ENCODE measurements around the gene PRDM16. TPM values are rescaled to one million over a fixed set of nuclear protein-coding genes. Genes with fewer than 3 reads are reported as not detected.

The PRDM16 gene
- total RNA-seq, 2 experiments from 2014 or later, result 1.1 to 2.3 TPM

DNA sequence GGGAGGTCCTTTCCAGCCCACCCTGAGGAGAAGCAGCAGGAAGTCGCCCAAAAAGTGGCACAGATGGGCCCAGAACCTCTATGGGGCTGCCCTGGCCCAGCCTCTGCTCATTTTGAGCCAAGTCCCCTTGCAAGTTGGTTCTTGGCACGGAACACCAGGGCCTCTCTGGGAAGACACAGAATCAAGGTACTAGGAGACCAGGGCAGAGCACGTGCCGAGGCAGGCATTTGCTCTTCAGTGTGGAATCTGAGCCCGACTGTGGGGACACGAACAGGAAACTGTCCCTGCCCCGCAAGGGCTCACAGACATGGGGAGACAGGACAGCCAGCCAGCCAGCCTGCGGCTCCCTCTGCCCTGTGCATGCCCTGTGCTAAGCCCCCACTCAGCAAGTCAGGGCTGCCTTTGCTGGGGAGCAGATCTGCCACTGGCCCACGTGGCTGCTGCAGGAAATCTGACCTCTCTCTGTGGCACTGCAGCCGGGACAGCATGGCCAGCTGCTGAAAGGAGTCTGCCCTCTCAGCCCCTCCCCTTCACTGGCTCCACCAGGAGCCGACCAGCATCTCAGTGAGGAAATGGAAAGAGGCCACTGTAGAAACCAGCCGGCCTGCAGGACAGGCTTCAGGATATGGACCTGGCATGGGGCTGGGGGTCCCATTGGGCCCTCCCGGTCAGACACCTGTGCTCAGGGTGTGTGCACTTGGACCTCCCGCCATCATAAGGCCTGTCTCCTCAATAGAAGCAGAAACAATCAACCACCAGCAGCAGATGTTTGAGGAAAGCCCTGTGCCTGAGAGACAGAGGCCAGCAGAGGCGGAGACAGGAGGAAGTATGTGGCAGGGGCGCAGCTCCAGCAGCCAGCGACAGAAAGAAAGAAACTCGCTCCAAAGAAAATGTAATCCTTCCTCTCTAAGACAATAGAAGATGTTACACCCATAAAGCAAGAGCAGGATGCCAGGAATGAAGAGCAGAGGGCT is 389.2 kb downstream of the PRDM16 start:
- Mint-ChIP-seq H3K36me3 (ENCODE audit: low read depth) (no peaks in the 10 kb centered on the region), H3K4me1 (peaks cover 8% of the 10 kb centered on the region), H3K4me3 (no peak overlapping the region), H3K27ac (no peak overlapping the region), H3K27me3 (peaks cover 10% of the 10 kb centered on the region), H3K9me3 (no peaks in the 10 kb centered on the region)
- ChIA-PET POLR2A (no interaction called here), CTCF (no interaction called here)
- DNase-seq, result no peak

DNA sequence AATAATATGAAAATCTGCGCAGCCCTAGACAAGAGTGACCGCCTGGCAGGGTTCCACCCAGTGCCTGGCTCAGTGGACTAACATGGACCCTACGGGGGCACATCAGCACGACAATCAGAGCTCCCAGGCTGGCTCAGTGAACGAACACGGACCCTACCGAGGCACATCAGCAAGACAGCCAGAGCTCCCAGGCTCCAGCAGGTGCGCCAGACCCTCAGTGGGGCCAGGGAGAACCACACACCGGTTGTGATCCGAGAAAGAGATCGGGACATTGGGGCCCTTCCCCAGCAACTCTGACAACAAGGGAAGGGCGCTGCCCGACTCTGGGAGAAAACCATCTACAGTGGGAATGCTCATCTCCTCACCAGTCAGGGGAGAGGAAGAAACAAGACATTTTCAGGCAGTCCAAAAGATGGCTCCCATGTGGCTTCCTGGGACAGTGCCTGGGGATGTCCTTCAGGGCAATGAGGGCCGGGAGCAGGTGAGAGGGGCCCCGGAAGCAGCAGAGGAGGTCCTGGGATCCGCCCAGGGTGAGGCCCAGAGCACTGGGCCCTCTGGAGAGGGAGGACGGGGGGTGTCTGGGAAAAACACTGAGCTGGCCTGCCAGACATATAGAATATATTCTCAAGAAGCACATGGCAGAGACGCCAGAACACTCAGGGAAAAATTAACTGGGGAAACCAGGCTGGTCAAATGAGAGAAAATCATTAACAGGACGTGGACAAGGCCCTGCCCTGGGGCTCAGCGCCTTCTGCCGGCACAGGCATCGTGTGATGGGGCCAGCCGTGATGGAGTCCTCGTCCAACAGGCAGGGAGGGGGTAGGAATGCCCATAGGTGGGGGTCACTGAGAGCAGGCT is 390.3 kb downstream of the PRDM16 start:
- CTCF ChIA-PET, result no interaction called here
- no peaks in the 10 kb centered on the region for H3K9me3 Mint-ChIP-seq

DNA sequence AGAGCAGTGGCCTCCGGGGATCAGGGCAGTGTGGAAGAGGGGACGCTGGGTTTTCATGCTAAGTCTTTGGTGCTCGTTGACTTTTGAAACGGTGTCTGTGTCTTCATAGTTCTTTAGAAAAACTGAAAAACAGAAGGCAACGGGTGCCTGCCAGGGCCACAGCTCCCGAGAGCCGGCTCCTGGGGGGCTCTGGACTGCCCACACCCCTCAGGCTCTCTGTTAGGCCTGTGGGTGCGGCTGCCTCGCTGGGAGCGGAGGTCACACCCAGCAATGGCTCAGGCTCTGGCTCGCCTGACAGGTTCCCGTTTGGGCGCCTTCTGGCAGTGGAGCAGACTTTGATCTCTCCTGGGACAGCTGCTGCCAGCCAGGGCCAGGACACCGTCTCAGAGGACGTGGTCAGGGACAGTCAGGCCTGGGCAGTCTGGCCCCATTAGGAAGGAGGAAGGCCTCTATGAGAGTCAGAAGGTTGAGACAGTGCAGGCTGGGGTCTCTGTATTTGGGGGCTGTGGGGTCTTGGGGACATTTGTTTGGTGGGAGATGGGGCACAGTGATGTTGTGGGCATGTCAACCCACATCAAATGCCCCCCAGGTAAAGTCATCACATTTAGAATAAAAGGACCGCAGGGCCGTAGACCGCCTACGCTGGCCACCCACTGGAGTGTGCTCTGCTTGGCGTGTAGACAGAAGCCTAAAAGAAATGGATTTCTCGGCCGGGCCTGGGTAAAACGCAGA is 391.1 kb downstream of the PRDM16 start:
- ChIA-PET CTCF (no interaction called here), POLR2A (no interaction called here)
- peaks cover 4% of the 10 kb centered on the region for H3K4me1 Mint-ChIP-seq
- no peak overlapping the region for H3K4me3 Mint-ChIP-seq
- H3K27ac Mint-ChIP-seq, result no peak overlapping the region
- H3K9me3 Mint-ChIP-seq, result no peaks in the 10 kb centered on the region
- DNase-seq, result no peak
- peaks cover 7% of the 10 kb centered on the region for H3K27me3 Mint-ChIP-seq
- H3K36me3 Mint-ChIP-seq (ENCODE audit: low read depth), result no peaks in the 10 kb centered on the region

More for the DNA sequence above, 390.3 kb downstream of the PRDM16 start:
- Mint-ChIP-seq H3K36me3 (ENCODE audit: low read depth) (no peaks in the 10 kb centered on the region), H3K27me3 (peaks cover 9% of the 10 kb centered on the region), H3K4me1 (peaks cover 7% of the 10 kb centered on the region), H3K4me3 (no peak overlapping the region), H3K27ac (no peak overlapping the region)
- DNase-seq, result no peak
- POLR2A ChIA-PET, result no interaction called here

DNA sequence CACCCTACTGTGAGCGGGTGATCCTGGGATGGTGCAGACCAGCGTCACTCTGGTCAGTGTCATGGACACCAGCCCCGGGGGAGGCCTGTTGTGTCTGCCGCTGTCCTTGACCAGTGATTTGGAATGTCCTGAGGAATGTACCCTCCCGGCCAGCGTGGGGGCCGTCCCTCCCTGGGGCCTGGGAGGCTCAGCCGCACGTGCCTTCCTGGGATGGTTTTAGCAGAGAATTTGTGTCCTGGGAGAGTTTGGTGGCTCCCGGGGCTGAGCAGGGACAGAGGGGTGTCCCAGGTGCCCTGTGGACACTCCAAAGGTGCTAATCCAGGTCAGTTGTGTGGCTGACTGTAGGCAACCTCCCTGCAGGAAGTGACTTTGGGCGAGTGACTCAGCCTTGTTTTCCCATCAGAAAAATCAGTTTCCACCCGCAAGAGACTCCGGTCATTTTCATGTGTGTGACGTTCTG is 391.7 kb downstream of the PRDM16 start:
- Mint-ChIP-seq H3K4me1 (no peaks in the 10 kb centered on the region), H3K36me3 (ENCODE audit: low read depth) (no peaks in the 10 kb centered on the region), H3K9me3 (no peaks in the 10 kb centered on the region), H3K27me3 (peaks cover under 1% of the 10 kb centered on the region), H3K4me3 (no peak overlapping the region), H3K27ac (no peak overlapping the region)
- POLR2A ChIA-PET, result no interaction called here
- CTCF ChIA-PET, result no interaction called here
- DNase-seq, result no peak

DNA sequence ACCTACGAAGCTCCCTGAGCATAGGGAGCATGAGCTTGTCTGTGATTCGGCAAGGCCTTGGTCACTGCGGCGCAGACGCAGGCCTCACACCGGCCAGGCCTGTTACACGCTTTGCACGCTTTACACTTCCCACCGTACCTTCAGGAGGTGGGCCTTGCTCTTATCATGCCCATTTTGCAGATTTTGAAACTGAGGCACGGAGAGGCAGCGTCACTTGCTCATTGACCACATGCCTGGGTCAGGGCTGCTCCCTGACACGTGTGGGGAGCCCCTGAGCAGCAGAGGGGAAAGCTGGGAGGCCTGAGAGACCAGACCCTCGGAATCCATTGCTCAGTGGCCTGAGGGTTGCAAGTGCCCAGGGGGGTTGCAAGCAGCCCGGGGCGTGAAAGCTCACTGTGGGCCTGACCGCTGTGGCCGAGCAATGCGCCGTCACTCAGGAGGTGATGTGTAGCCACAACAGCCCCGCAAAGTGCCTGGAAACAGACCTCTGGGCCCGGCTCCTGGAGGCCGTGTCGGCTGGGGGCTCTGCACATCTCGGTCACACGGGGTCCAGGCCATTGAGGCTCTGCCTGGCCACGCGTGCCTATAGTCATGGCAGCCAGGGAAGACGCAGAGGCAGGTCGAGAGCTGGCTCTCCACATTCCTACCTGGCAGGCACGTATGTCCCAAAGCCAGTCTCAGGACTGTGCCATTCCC is 392.4 kb downstream of the PRDM16 start:
- no peak for DNase-seq
- H3K4me3 Mint-ChIP-seq, result no peak overlapping the region
- no peaks in the 10 kb centered on the region for H3K4me1 Mint-ChIP-seq
- ChIA-PET POLR2A (no interaction called here), CTCF (no interaction called here)
- no peaks in the 10 kb centered on the region for H3K9me3 Mint-ChIP-seq
- no peak overlapping the region for H3K27ac Mint-ChIP-seq
- no peaks in the 10 kb centered on the region for H3K36me3 Mint-ChIP-seq (ENCODE audit: low read depth)
- no peaks in the 10 kb centered on the region for H3K27me3 Mint-ChIP-seq

DNA sequence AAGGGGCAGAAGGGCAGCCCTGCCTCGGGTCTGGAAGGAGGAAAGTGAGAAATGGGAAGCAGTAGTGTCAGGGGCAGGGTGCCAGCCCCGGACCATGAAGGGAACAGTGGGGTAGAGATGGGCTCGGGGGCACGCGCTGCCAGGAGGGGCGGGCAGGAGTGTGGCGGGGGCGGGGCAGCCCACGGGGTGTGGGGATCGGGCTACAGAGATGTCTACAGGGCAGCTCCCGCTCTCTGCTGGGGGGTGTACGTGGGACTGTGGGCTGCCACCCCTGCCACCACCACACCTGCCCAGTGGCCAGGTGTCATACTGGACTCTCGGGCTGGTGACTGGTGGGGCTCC is 392.9 kb downstream of the PRDM16 start:
- no peak for DNase-seq
- Mint-ChIP-seq H3K9me3 (no peaks in the 10 kb centered on the region), H3K4me1 (no peaks in the 10 kb centered on the region), H3K27ac (no peak overlapping the region), H3K4me3 (no peak overlapping the region), H3K36me3 (ENCODE audit: low read depth) (no peaks in the 10 kb centered on the region), H3K27me3 (no peaks in the 10 kb centered on the region)
- ChIA-PET POLR2A (no interaction called here), CTCF (no interaction called here)

DNA sequence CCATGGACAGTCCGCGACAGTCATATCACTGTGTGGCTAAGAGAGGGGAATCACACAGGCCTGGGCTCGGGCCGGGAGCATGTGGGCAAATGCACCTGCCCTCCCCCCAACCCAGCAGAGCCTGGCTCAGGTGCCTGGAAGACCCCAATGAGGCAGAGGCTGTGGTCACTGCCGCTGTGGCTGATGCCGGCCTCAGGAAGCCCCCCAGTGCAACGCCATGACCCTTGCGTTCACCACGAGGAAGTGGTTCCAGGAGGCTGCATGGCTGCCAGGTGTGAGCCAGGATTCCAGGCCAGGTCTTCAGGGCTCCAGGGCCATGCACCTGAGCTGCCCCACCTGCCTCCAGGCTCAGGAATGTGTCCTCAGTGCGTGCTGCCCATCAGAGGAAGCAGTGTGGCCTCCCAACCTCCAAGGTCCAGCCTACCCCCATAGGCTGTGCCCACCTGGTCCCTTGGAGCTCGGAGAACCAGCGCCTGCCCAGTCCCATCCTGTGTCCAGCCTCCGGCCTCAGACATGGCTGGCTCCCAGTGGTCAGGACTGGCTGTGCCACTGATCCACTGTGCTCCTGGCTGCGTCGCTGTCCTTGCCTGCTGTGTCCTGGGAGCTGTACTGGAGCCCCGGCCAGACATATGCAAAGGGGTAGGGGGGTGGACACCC is 393.5 kb downstream of the PRDM16 start:
- Mint-ChIP-seq H3K27me3 (no peaks in the 10 kb centered on the region), H3K36me3 (ENCODE audit: low read depth) (no peaks in the 10 kb centered on the region), H3K9me3 (no peaks in the 10 kb centered on the region), H3K27ac (no peak overlapping the region), H3K4me3 (no peak overlapping the region), H3K4me1 (no peaks in the 10 kb centered on the region)
- ChIA-PET POLR2A (no interaction called here), CTCF (no interaction called here)
- DNase-seq, result no peak

DNA sequence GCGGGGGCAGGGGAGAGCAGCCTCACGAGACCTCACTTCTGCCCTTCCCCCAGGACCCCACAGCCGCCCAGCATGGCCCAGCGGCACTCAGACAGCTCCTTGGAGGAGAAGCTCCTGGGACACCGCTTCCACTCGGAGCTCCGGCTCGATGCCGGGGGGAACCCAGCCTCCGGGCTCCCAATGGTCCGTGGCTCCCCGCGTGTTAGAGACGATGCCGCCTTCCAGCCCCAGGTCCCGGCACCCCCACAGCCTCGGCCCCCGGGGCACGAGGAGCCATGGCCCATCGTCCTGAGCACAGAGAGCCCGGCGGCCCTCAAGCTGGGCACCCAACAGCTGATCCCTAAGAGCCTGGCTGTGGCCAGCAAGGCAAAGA is 394.0 kb downstream of the PRDM16 start:
- Mint-ChIP-seq H3K36me3 (ENCODE audit: low read depth) (no peaks in the 10 kb centered on the region), H3K4me3 (no peak overlapping the region), H3K27me3 (no peaks in the 10 kb centered on the region), H3K4me1 (no peaks in the 10 kb centered on the region), H3K27ac (no peak overlapping the region), H3K9me3 (no peaks in the 10 kb centered on the region)
- ChIA-PET POLR2A (no interaction called here), CTCF (interaction anchor here (0.6 kb wide), 1 partner anchor 154 kb away, joined by 3 read pairs; no protein-coding TSS in a partner anchor)
- DNase-seq, result no peak

DNA sequence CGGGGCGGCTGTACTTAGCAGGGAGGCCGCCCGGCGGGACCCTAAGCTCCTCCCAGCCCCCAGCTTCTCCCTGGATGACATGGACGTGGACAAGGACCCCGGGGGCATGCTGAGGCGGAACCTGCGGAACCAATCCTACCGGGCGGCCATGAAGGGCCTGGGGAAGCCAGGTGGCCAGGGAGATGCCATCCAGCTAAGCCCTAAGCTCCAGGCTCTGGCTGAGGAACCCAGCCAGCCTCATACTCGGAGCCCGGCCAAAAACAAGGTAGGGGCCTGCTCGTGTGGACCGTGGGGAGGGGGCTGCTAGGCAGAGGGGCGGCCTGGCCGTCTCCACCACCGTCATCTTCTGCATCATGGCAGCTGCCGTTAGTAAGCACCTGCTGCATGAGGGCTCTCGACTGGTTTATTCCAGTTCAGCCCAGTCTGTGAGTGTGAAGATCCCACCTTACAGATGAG is 394.4 kb downstream of the PRDM16 start:
- Mint-ChIP-seq H3K36me3 (ENCODE audit: low read depth) (no peaks in the 10 kb centered on the region), H3K9me3 (no peaks in the 10 kb centered on the region), H3K4me3 (no peak overlapping the region), H3K4me1 (no peaks in the 10 kb centered on the region), H3K27me3 (no peaks in the 10 kb centered on the region), H3K27ac (no peak overlapping the region)
- ChIA-PET POLR2A (no interaction called here), CTCF (interaction anchor here (0.6 kb wide), 1 partner anchor 154 kb away, joined by 3 read pairs; no protein-coding TSS in a partner anchor)
- no peak for DNase-seq

DNA sequence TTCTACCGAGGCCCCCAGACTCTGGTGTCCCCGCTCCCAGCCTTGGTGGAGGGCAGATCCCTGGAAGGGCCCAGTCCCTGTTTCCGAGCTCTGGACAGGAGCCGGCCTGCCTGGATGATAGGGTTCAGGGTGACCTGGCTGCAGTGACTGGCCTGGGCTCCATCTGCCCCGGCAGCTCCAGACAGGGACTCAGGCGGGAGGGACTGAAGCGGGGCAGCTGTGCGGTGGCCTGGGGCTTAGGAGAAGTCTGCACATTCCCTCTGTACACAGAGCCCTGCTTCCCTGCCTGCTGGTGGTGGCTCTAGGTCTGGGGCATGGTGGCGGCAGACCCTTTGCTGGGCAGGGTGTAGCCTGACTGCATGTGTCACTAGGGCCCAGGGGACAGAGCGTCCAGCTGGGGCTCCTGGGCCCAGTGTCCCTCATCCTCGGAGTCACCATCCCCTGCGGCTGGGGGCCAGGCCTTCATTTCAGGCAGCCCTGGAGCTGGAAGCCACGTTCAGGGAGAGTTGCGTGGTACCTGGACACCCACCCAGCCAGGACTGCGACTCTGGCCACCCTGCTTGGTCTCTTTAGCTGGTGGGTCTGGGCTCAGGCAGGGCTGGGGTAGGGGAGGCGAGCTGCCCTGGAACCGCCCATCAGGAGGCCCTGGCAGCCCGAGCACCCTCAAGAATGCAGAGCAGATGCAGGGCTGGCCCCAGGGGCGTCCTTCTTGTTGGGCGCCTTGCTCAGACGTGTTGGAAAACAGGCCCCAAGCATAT is 395.1 kb downstream of the PRDM16 start:
- Mint-ChIP-seq H3K4me3 (no peak overlapping the region), H3K36me3 (ENCODE audit: low read depth) (no peaks in the 10 kb centered on the region), H3K9me3 (no peaks in the 10 kb centered on the region), H3K27me3 (no peaks in the 10 kb centered on the region), H3K27ac (no peak overlapping the region), H3K4me1 (no peaks in the 10 kb centered on the region)
- POLR2A ChIA-PET, result no interaction called here
- CTCF ChIA-PET, result no interaction called here
- DNase-seq, result no peak

DNA sequence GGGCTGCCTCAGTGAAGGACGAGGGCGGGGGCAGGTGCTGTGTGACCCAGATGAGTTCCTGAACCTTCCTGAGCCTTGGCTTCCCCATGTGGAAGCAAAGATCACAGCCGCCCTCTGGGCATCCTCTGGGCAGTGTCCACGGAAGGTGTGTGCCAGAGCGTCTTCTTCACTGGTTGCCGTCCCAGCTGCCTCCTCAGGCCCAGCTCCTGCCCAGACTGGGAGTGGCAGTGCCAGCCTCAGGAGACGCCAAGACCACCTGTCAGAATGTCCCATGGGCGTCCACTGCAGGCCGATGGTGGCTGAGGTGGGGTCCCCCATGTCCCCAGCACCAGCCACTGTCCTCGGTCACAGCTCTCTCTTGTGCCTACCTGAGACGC is 395.6 kb downstream of the PRDM16 start:
- Mint-ChIP-seq H3K27ac (no peak overlapping the region), H3K4me1 (no peaks in the 10 kb centered on the region), H3K4me3 (no peak overlapping the region), H3K27me3 (no peaks in the 10 kb centered on the region), H3K36me3 (ENCODE audit: low read depth) (no peaks in the 10 kb centered on the region), H3K9me3 (no peaks in the 10 kb centered on the region)
- CTCF ChIA-PET, result no interaction called here
- POLR2A ChIA-PET, result no interaction called here
- no peak for DNase-seq

Data from activated CD4-positive, alpha-beta T cell treated with anti-CD3 and anti-CD28 coated beads, Interleukin-2, amount 10 ng/mL, durations not matched to agents 7 days and 5 days (primary cell).